Measurements from ENCODE around the gene MSRB1.
A peak's percentile ranks its signal among the peaks of the same experiment; 100 is the strongest.

MSRB1 gene

DNA sequence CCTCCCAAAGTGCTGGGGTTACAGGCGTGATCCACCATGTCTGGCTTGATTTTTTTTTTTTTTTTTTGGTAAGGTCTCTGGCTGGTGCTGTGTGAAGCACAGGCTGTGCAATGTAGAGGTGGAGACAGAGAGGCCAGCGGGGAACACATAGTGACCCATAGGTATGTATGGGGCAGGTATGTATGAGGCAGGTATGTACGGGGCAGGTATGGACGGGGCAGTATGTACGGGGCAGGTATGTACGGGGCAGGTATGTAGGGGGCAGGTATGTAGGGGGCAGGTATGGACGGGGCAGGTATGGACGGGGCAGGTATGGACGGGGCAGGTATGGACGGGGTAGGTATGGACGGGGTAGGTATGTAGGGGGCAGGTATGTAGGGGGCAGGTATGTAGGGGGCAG lies 6.5 kb upstream of the MSRB1 start:
- TF ChIP-seq CTCF (IDR thresholded peaks at IDR 0.05; ENCODE audit: control insufficient read depth, insufficient read depth, low read depth, low read length, missing control alignments), result no peak
- no peak for DNase-seq (ENCODE audit: low read depth)
- H3K4me3 ChIP-seq (ENCODE audit: control insufficient read depth, low read depth, low read length), result no peak overlapping the region

GRCh38 chr16:1947369-1947670 lies 4.3 kb upstream of the MSRB1 start:
- H3K4me3 ChIP-seq (ENCODE audit: control insufficient read depth, low read depth, low read length), result no peak overlapping the region
- no peak for TF ChIP-seq CTCF (IDR thresholded peaks at IDR 0.05; ENCODE audit: control insufficient read depth, insufficient read depth, low read depth, low read length, missing control alignments)
- DNase-seq (ENCODE audit: low read depth), result no peak

- DNase-seq (ENCODE audit: low read depth), result no peak
- no peak overlapping the region for H3K4me3 ChIP-seq (ENCODE audit: control insufficient read depth, low read depth, low read length)
- no peak for TF ChIP-seq CTCF (IDR thresholded peaks at IDR 0.05; ENCODE audit: control insufficient read depth, insufficient read depth, low read depth, low read length, missing control alignments)
Measured at GRCh38 chr16:1946495-1947368, 3.7 kb upstream of the MSRB1 start.

DNA sequence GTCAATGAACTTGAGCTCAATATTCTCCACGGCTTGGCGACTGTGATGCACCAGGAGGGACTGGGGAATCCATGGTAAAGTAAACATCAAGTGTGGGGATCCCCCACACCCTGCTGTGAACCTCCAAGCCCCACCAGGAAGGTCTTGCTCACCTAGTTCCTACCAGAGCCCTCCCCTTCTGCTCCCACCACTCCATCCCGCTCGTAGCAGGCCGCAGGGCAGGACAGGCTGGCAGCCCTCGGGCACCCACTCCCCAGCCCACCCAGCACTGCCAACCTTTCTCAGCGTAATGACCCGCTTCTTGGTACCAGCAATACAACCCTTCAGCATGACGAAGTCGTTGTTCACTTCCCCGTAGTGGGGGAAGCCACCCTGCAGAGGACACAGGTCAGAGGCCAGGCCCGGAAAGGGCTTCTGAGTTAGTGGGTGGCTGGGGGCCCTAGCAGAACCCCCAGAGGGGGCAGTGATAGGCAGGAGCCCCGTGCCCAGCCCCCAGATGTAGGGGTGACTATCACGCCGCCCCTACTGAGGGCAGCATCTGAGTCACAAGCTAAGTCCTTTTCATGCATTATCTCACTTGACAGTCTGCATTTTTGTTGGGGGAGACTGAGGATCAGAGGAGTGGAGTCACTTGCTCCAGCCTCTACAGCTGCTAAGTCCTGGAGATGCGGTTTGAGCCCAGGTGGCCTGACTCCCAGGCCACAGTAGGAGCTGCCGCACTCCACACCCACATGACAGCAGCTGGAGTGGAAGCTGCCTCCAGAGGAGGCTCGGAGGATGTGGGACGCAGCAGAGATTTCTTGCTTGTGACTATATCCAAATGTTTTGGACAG lies 2.8 kb upstream of the MSRB1 start:
- no peak for TF ChIP-seq CTCF (IDR thresholded peaks at IDR 0.05; ENCODE audit: control insufficient read depth, insufficient read depth, low read depth, low read length, missing control alignments)
- no peak overlapping the region for H3K4me3 ChIP-seq (ENCODE audit: control insufficient read depth, low read depth, low read length)
- DNase-seq (ENCODE audit: low read depth), result no peak

DNA sequence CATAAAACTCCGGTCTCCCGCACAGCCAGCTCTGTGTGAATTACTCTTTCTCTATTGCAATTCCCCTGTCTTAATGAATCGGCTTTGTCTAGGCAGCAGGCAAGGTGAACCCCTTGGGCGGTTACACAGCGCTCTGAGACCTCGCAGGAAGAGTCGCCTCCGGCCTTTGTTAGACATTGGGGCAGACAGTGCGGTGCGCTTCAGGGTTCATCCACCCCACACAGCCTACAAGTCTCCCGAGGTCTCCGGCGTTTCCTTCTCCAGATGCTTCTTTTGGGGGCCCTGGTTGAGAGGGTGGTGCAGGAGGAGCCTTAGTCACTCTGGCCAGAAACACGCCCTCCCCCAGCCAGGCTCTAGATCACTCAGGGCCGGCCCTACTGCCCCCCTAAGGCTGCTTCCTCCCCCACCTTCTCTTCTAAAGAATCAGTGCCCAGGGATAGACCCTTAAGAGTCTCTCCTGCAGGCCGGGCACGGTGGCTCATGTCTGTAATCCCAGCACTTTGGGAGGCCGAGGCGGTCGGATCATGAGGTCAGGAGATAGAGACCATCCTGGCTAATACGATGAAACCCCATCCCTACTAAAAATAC lies 1.7 kb upstream of the MSRB1 start:
- H3K4me3 ChIP-seq (ENCODE audit: control insufficient read depth, low read depth, low read length), result no peak overlapping the region
- DNase-seq (ENCODE audit: low read depth), result no peak
- no peak for TF ChIP-seq CTCF (IDR thresholded peaks at IDR 0.05; ENCODE audit: control insufficient read depth, insufficient read depth, low read depth, low read length, missing control alignments)

GRCh38 chr16:1942047-1942809 lies 771 bp downstream of the MSRB1 start:
- peak overlapping the region; percentile 84 for H3K4me3 ChIP-seq (ENCODE audit: control insufficient read depth, low read depth, low read length)
- TF ChIP-seq CTCF (IDR thresholded peaks at IDR 0.05; ENCODE audit: control insufficient read depth, insufficient read depth, low read depth, low read length, missing control alignments), result no peak
- DNase-seq (ENCODE audit: low read depth), result no peak

All from AG09309 (cell line).